Activated naive CD8-positive, alpha-beta T cell treated with anti-CD3 and anti-CD28 coated beads, Interleukin-2, amount 50 U/mL, for 24 hours (primary cell): ENCODE measurements around the gene RSPO3.

Experiments used
- ATAC-seq: fragments of 150-1000 bp; cut with Tn5 transposase; one replicate; pipeline ENCODE4 v1.10.0; 2021
- DNase-seq: peaks from one replicate; pipeline ENCODE4 v3.0.0; 2021
- H3K27ac Mint-ChIP-seq: one replicate; pipeline ENCODE4 v1.8.0; 2021; ENCODE audit warnings: mild to moderate bottlenecking, mixed read lengths
- H3K27me3 Mint-ChIP-seq: one replicate; pipeline ENCODE4 v1.8.0; 2021; ENCODE audit warnings: mixed read lengths
- H3K36me3 Mint-ChIP-seq: one replicate; pipeline ENCODE4 v1.8.0; 2021; ENCODE audit warnings: low read depth, mixed read lengths
- H3K4me1 Mint-ChIP-seq: one replicate; pipeline ENCODE4 v1.8.0; 2021; ENCODE audit warnings: mixed read lengths
- H3K4me3 Mint-ChIP-seq: one replicate; pipeline ENCODE4 v1.8.0; 2021; ENCODE audit warnings: mild to moderate bottlenecking, moderate library complexity, mixed read lengths
- H3K9me3 Mint-ChIP-seq: one replicate; pipeline ENCODE4 v1.8.0; 2021; ENCODE audit warnings: mixed read lengths

Gene RSPO3

DNA sequence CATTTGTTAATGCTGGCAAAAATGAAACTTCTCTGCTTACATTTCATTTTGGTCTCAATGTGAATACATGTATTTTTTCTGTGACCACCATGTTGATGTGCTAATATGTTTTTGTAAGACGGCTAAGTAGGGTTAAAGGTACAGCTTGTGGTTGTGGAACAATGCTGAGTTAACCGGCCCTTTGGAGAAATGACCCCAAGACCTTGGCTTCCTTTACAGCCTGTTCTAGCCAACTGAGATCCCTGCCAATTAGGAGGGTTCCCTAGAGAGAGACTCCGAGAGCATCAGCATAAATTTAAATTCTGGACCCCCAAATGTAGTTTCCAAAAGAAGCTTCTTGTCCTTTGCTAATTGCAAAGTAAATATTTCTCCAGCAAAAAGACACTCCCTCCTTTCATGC lies 44.4 kb downstream of the RSPO3 start:
- Mint-ChIP-seq H3K27me3 (peaks cover 2% of the 10 kb centered on the region), H3K4me3 (no peak overlapping the region), H3K36me3 (no peaks in the 10 kb centered on the region), H3K4me1 (no peaks in the 10 kb centered on the region), H3K27ac (no peak overlapping the region), H3K9me3 (no peaks in the 10 kb centered on the region)
- no peak for DNase-seq
- no peak for ATAC-seq

DNA sequence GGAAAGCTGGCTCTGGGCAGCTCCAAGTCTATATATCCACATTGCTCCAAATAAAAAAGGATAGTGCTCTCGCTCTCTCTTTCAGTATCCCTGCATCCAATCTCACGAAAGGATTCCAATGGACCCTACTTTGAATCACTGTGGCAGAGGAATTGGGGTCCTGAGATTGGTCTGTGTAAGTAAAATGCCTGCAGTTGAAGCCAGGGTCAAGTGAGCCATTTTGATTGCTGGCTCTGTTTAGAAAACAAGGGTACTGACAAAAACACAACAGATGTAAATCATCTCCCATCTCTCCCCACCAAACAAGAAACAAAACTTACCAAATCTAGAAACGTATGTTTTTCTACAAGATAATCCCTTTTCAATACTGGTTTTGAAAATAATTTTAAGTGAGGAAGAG lies 45.6 kb downstream of the RSPO3 start:
- DNase-seq = no peak
- Mint-ChIP-seq H3K4me1 (no peaks in the 10 kb centered on the region), H3K27me3 (peaks cover 2% of the 10 kb centered on the region), H3K27ac (no peak overlapping the region), H3K9me3 (peaks cover 4% of the 10 kb centered on the region), H3K4me3 (no peak overlapping the region), H3K36me3 (no peaks in the 10 kb centered on the region)
- no peak for ATAC-seq

DNA sequence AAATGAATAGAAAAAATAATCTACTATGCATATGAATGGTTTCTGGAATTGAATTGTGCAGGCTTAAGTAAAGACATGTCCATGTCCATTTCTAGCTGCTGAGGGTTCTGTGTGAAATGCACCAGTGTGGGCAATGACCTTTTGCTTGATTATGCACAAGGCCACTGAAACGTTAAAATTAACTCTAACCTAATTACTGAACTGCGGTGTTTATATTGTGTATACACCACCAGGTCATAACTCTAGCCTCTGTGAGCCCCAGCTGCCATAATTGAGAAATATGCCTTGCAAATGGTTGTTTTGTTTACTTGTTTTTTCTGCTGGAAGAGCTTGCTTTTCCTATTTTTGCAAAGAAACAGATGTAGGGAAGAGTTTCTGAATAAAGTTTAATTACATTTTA lies 46.1 kb downstream of the RSPO3 start:
- H3K27ac Mint-ChIP-seq = no peak overlapping the region
- DNase-seq (no peak), ATAC-seq (no peak)

DNA sequence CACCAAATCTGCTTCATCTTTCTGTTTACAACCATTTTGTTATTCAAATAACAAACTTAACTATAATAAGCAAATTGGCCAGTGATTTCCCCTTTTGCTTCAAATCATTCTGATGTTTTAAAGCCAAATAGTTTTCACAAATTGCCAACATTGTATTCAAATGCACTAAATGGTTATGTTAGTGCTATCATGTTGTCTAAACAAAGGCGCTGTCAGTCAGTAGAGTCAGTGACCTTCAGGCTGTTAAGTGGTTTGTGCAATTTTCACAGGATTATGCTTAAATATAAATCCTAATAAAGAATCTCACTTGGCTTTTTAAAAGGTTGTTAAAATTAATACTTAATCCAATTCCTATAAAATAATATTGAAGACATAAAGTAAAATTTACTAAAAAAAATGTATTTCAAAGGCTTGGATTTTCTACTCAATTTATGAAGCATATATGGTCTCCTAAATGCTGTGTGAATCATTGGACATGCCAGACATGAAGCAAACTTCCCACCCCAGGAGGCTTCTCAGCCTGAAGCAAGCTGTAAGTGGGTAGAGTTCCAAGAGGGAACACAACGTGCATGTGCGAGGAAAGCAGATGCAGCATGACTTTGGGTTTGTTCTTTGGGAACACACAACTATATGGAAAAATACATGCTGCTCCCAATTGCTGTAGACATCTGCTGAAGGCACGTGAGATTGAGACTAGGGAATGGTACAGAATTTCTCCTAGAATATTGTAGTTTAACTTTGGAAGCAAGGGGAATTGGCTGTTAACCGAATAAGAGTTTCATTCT lies 54.9 kb downstream of the RSPO3 start:
- H3K9me3 Mint-ChIP-seq = no peaks in the 10 kb centered on the region
- H3K36me3 Mint-ChIP-seq = no peaks in the 10 kb centered on the region
- H3K4me1 Mint-ChIP-seq = no peaks in the 10 kb centered on the region
- H3K27ac Mint-ChIP-seq = no peak overlapping the region
- no peak overlapping the region for H3K4me3 Mint-ChIP-seq
- DNase-seq (no peak), ATAC-seq (no peak)
- peaks cover 6% of the 10 kb centered on the region for H3K27me3 Mint-ChIP-seq

More for the DNA sequence above, 46.1 kb downstream of the RSPO3 start:
- Mint-ChIP-seq H3K4me1 (no peaks in the 10 kb centered on the region), H3K4me3 (no peak overlapping the region), H3K36me3 (no peaks in the 10 kb centered on the region), H3K9me3 (peaks cover 4% of the 10 kb centered on the region), H3K27me3 (no peaks in the 10 kb centered on the region)

DNA sequence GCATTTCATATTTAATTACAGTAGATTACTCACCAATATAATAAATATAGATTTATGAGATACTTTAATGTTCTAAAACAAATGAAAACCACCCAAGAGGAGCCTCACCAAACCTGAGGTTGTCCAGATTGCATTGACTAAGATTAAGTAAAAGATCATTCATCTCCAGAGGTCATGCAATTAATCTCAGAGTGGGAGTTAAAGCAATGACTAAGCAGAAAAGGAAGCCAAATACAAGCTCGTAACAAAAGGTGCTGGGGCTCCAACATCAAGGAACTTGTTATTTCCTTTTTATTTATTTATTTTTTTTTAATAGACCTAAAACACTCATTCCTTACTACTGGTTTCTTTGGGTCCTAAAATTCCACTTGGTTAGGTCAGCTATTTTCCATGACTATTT lies 57.7 kb downstream of the RSPO3 start:
- DNase-seq (no peak), ATAC-seq (no peak)
- no peaks in the 10 kb centered on the region for H3K4me1 Mint-ChIP-seq
- peaks cover 9% of the 10 kb centered on the region for H3K27me3 Mint-ChIP-seq
- no peaks in the 10 kb centered on the region for H3K9me3 Mint-ChIP-seq
- H3K4me3 Mint-ChIP-seq = no peak overlapping the region
- H3K27ac Mint-ChIP-seq = no peak overlapping the region
- no peaks in the 10 kb centered on the region for H3K36me3 Mint-ChIP-seq

DNA sequence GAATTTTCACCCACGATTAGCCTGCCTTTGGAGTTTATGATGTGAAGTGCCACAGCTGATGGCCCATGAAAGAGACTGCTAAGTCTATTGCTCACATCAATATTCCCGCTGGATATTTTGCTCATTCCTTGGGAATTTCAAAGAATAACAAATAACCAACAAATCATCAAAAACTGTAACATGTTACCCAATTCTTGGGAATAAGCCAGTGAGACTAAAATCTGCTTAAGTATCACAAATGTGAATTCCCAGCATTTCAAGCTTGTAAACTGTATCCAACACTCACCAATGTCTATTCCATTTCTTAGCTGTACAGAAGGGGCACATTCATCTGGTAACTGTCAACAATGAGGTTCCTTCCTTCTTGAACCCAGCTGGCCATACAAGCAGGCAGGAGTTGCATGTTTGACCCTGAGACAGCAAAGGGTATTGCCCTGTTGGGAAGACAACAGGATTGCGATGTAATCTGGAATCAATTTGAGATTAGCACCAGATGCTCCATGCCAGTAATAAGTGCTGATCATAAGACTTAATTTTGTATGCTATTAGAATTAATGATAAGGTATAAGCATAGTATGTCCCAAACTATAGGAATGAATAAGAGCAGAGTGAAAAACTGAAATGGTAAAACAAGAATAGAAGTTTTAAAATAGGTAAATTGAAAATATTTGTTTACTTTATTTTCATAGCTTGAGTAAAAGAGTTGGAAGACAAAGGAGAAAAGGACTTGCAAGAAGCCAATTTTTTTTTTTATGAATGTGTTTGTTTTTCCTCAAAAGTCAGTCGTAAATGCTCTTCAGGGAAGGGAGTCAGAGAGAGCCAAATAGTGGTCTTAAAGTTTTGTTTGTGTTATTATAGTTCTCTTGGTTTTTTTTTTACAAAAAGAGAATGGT lies 58.8 kb downstream of the RSPO3 start:
- H3K27me3 Mint-ChIP-seq = peaks cover 11% of the 10 kb centered on the region
- H3K4me3 Mint-ChIP-seq = no peak overlapping the region
- H3K9me3 Mint-ChIP-seq = peaks cover 5% of the 10 kb centered on the region
- DNase-seq (no peak), ATAC-seq (no peak)
- no peaks in the 10 kb centered on the region for H3K4me1 Mint-ChIP-seq
- no peak overlapping the region for H3K27ac Mint-ChIP-seq
- no peaks in the 10 kb centered on the region for H3K36me3 Mint-ChIP-seq

DNA sequence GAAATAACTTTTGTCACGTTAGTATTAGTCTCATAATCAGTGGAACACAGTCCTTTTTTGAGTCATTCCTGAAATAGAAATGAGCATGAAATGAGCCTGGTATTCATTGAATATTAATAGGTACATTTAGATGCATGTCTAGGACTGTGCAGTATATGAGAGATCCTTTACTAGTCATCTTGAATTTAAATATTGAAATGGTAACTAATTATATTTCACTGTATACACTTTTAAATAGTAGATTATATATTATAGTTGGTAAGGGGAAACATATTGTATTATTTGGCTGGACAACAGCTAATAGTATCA lies 59.4 kb downstream of the RSPO3 start:
- Mint-ChIP-seq H3K36me3 (no peaks in the 10 kb centered on the region), H3K4me1 (no peaks in the 10 kb centered on the region), H3K9me3 (peaks cover 5% of the 10 kb centered on the region), H3K4me3 (no peak overlapping the region), H3K27me3 (peaks cover 11% of the 10 kb centered on the region), H3K27ac (no peak overlapping the region)
- no peak for ATAC-seq
- no peak for DNase-seq

DNA sequence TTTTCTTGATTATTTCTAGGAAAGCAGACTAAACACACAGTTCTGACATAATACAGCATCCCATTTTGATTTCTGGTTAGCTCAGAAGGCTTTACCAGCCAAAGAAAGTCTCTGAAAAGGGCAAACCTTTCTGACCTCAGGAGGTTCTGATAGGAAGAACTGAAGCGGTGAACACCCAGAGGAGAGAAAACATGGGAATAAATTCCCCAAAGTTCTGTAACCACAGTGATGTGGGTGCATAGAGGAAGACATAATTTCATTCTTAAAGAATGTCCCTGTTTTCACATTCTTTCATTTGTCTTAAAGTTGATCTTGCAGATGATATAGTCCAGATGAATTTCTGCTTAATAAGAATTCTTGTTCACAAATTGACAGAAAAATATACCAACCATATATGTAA lies 60.3 kb downstream of the RSPO3 start:
- peaks cover 5% of the 10 kb centered on the region for H3K9me3 Mint-ChIP-seq
- H3K36me3 Mint-ChIP-seq = no peaks in the 10 kb centered on the region
- no peak overlapping the region for H3K27ac Mint-ChIP-seq
- no peak overlapping the region for H3K4me3 Mint-ChIP-seq
- peaks cover 12% of the 10 kb centered on the region for H3K27me3 Mint-ChIP-seq
- ATAC-seq (no peak), DNase-seq (no peak)
- H3K4me1 Mint-ChIP-seq = no peaks in the 10 kb centered on the region

DNA sequence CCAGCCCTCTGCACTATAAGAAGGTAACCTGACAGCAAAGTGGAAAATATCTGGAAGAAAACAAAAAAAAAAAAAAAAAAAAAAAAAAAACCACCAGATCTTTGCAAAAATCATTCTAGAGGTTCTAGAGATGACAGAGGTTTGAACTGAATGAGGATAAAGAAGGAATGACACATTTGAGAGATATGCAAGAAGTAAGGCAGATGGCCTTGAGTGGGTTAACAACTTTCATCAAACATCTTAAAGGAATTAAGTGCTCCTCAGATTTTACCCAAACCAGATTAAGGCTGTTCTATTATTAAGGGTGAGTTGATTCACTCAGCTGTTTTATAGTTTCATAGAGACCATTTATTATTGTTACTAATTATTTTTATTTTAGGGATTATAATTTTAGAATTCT lies 62.0 kb downstream of the RSPO3 start:
- Mint-ChIP-seq H3K4me1 (no peaks in the 10 kb centered on the region), H3K27ac (no peak overlapping the region), H3K27me3 (peaks cover 12% of the 10 kb centered on the region), H3K9me3 (peaks cover 5% of the 10 kb centered on the region), H3K36me3 (no peaks in the 10 kb centered on the region), H3K4me3 (no peak overlapping the region)
- no peak for DNase-seq
- no peak for ATAC-seq

DNA sequence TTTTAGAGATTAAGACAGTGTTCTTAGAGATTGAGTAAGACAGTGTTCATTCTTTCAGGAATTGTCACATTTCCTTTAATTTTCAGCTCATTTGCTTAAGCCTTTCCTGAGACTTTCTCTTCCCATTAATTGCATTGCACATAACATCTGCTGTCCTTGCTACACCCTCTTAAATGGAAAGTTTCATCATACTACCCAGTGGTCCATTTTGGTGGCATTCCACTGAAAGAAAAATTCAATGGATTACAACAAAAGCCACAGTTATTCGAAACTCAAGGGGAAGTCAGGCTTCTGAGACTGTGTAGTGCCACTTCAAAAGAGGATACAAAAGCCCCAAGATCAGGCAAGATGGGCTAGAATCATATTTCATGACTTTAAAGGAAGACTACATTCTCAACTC lies 64.0 kb downstream of the RSPO3 start:
- ATAC-seq (no peak), DNase-seq (no peak)
- no peak overlapping the region for H3K4me3 Mint-ChIP-seq
- H3K27me3 Mint-ChIP-seq = peaks cover 12% of the 10 kb centered on the region
- H3K9me3 Mint-ChIP-seq = peaks cover 5% of the 10 kb centered on the region
- no peaks in the 10 kb centered on the region for H3K4me1 Mint-ChIP-seq
- H3K27ac Mint-ChIP-seq = no peak overlapping the region
- H3K36me3 Mint-ChIP-seq = no peaks in the 10 kb centered on the region

DNA sequence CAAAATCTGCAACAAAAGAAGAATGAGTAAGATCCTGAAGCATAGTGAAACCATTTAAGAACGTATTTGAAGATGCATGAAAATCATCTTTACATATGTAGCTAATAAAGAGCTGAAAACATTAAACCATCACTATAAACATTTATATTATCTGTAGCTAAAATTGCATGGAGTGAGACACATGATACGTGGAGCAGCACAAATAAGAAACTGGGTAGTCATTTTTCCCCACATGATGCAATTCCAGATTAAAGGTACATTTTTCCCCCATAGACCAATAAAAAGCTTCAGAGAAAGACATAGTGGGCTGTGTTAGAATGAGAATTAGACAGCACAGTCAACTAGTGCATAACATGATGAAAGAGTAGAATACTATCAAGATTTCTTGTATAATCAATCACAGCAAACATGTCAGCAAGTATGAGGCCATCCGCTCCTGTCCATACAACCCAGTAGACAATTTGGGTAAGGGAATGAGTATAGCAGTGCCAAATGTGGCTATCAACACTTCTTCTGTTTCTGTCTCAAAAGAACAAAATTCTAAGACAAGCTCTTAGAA lies 67.0 kb downstream of the RSPO3 start:
- peaks cover 5% of the 10 kb centered on the region for H3K9me3 Mint-ChIP-seq
- H3K4me3 Mint-ChIP-seq = no peak overlapping the region
- DNase-seq = no peak
- H3K36me3 Mint-ChIP-seq = no peaks in the 10 kb centered on the region
- peaks cover 8% of the 10 kb centered on the region for H3K27me3 Mint-ChIP-seq
- H3K4me1 Mint-ChIP-seq = no peaks in the 10 kb centered on the region
- H3K27ac Mint-ChIP-seq = no peak overlapping the region
- ATAC-seq = no peak

DNA sequence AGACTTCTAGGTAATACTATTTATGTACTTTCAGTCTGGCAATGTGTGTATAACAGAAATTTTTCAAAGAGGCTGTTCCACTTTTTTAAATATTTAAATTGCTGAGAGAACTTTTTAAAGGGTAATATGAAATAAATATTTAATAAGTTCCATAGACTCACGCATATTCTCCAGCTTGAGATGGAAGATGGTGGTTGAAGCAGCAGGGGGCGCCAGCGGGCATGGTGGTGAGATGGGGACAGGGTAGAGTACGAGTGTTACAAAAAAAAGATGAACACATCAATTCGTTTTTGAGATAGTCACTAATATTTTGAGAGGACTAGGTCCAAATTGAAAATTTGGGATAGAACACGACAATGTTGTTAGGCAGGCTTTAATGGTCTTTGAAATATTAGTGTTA lies 68.4 kb downstream of the RSPO3 start:
- DNase-seq (peak; percentile 74), ATAC-seq (no peak)
- Mint-ChIP-seq H3K36me3 (no peaks in the 10 kb centered on the region), H3K4me3 (no peak overlapping the region), H3K9me3 (peaks cover under 1% of the 10 kb centered on the region), H3K27ac (no peak overlapping the region), H3K4me1 (no peaks in the 10 kb centered on the region), H3K27me3 (peaks cover 4% of the 10 kb centered on the region)

DNA sequence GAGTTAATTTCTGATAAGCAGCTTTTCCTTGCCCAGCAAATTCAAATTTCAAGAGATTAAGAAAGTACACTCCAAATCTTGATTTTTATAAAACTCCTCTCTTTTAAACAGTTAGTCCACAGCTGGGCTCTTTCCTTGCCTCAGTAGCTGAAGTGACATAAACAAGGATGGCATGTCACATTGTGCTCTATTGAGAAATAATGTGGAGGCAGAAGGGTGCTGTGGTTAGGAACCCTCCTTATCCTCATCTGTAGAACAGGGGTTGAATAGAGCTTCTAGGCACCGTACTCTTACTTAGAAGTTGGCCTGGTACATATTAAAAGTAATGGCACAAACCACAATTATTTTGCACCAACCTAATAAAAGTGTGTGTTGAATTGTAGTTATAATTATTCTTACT lies 70.3 kb downstream of the RSPO3 start:
- H3K4me3 Mint-ChIP-seq = no peak overlapping the region
- H3K36me3 Mint-ChIP-seq = no peaks in the 10 kb centered on the region
- no peaks in the 10 kb centered on the region for H3K9me3 Mint-ChIP-seq
- no peaks in the 10 kb centered on the region for H3K27me3 Mint-ChIP-seq
- no peak for ATAC-seq
- H3K4me1 Mint-ChIP-seq = no peaks in the 10 kb centered on the region
- no peak for DNase-seq
- no peak overlapping the region for H3K27ac Mint-ChIP-seq

DNA sequence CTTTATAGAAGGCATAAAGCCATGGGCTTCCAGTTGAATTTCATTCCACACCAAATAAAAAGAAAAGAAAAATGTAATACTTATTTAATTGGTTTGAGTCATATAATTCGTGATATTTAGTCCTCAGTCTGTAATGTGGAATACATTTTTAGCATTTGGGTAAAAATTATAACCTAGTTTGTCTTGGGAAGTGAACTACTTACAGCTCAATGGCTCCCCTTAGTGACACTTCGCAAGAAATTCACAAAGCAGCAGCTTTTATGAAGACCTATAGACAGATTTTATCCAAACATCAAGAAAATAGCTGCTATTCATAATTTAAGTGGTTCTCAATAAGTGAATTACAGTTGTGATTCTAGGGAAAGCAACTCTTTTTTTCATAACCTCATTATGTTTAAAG lies 72.1 kb downstream of the RSPO3 start:
- no peaks in the 10 kb centered on the region for H3K4me1 Mint-ChIP-seq
- no peaks in the 10 kb centered on the region for H3K9me3 Mint-ChIP-seq
- ATAC-seq = no peak
- no peak for DNase-seq
- no peak overlapping the region for H3K4me3 Mint-ChIP-seq
- no peaks in the 10 kb centered on the region for H3K36me3 Mint-ChIP-seq
- H3K27me3 Mint-ChIP-seq = no peaks in the 10 kb centered on the region
- no peak overlapping the region for H3K27ac Mint-ChIP-seq

DNA sequence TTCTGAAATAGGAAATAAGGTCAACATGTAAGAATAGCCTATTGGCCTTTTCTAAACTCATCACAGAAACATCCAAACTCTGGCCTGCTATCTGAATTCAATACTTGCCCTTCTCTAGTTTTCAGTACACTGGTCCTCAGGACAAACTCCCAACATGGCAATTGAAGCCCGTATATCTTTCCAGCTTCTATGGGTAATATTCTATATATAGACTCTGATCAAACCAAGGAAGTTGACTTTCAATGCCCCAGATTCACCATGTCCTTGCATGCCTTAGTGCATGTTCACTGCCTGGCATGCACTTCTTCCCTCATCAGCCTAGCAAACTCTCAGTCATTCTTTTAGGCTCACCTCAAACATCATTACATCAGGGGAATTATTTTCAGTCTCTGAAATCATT lies 73.2 kb downstream of the RSPO3 start:
- H3K27ac Mint-ChIP-seq = no peak overlapping the region
- ATAC-seq (no peak), DNase-seq (no peak)
- H3K9me3 Mint-ChIP-seq = no peaks in the 10 kb centered on the region
- H3K4me1 Mint-ChIP-seq = no peaks in the 10 kb centered on the region
- no peaks in the 10 kb centered on the region for H3K36me3 Mint-ChIP-seq
- H3K4me3 Mint-ChIP-seq = no peak overlapping the region
- H3K27me3 Mint-ChIP-seq = no peaks in the 10 kb centered on the region
